SH-SY5Y (cell line): ENCODE results near the gene LIN54.

Source experiments
- GATA2 ChIP-seq: IDR thresholded peaks from 2 replicates; pipeline ENCODE4 v1.6.1; 2011; ENCODE audit warnings: mild to moderate bottlenecking, low read depth, low read length
- GATA3 ChIP-seq: IDR thresholded peaks from 2 replicates; pipeline ENCODE4 v1.6.1; 2011; ENCODE audit warnings: low read depth, mild to moderate bottlenecking, low read length, moderate library complexity

LIN54 gene

DNA sequence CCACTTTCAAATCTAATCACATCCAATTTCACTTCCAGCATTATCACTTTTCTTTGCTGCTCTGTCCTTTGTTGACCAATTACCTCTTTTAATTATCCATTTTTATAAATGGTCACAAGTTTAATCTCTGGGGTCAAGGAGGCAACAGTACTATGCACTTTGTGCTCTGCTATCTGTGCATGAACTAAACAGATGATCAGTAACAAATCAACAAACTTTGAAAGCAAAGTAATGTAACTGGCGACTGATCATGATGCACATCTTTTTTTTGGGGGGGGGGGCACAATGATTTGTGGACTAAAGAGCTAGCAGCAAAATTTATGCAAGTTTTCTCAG lies 118.2 kb downstream of the LIN54 start:
- TF ChIP-seq GATA3 (no peak), GATA2 (no peak)

- TF ChIP-seq GATA3 (no peak), GATA2 (no peak)
Observed at GRCh38 chr4:82891707-82892466, 118.7 kb downstream of the LIN54 start.

DNA sequence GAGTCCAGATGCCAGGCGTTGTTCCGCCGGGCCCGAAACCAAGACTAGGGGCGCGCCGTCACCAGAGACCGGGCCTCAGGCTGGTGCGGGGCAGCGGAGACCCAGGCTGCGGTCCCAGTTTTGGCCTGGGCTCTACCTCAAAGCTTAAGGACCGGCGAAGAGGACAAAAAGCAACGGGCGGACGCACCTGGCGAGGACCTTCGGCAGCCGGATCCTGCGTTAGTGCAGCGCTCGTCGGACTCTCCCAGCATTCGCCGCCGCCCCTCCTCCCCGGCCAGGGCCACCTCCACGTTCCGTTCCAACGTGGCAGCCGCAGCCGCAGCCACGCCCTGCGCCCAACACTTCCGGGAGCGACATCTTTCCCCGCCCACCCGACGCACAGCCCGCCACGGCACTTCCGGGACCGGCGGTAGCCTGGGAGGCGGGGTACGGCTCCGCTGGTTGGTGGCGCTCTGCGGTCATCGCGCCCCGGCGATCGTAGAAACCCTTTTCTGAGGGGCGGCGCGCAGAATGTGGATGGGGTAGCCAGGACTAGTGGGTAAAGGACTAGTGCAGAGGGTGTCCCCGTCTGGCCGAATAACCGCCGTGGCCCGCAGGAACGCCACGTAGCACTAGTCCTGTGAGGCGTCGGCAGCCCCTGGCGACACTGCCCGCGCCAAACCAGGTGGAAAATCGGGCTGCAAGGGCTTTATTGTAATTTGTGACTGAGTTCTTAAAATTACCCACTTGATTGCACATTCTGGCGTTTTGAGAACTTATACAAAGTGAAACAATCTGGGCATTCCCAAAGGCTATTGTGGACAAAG lies 119.5 kb downstream of the LIN54 start, which contains the start of gene SEC31A:
SEC31A (minus strand) TSS at position 253 of the 806 bp plus-strand sequence. CDS start 9,217 bp downstream, outside the sequence.
- TF ChIP-seq GATA2 (no peak), GATA3 (no peak)

- no peak for TF ChIP-seq GATA3
- no peak for TF ChIP-seq GATA2
Observed at GRCh38 chr4:82890528-82890900, 120.1 kb downstream of the LIN54 start.

DNA sequence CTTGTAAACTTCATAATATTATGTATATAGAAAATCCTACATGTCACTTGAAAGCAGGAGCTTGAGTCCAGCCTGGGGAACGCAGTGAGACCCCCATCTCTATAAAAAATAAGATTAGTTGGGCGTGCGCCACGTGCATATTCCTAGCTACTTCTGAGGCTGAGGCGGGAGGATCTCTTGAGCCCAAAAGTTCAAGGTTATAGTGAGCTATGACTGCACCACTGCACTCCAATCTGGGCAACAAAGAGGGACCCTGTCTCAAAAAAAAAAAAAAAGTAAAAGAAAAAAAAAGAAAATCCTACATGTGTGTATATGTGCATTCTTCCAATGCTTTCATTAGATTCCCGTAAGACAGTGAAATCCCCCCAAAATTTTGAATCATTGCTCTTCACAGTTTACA lies 121.3 kb downstream of the LIN54 start:
- no peak for TF ChIP-seq GATA2
- TF ChIP-seq GATA3, result no peak

DNA sequence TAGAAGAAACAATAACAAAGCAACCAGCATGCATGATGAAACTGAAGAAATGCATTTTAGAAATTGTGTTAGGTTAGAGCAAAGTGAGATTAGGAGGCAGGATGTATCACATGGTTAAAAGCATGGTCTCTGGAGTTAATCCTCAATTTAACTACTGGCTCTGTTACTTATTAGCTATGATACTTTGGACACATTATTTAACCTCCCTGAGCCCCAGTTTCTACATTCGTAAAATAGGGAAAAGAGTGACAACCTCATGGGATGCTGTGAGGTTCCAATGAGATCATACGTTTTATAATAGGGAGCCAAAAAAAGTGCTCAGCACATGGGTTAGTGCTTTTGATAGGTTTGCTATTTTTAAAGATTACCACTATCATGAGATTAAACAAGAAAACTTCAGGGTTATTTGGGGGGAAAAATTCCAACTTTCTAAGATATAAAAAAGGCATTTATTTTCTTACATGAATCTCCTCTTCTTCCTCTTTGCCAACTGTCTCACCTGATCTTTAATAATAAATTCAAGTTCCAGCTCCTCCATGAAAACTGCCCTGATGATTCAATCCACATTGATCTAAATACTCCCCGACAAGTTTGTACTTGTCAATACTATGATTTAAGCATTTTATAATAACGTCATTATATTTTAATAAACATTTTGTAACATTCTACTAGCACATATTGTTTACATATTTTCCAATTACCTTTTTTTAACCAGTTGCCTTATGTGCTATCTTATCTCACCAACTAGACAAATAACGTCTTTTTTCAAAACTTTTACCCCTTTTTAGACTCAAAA lies 124.3 kb downstream of the LIN54 start:
- no peak for TF ChIP-seq GATA2
- TF ChIP-seq GATA3, result no peak

GRCh38 chr4:82885410-82885809 lies 125.2 kb downstream of the LIN54 start:
- no peak for TF ChIP-seq GATA3
- no peak for TF ChIP-seq GATA2
